ENCODE results near the gene RELN.

Gene RELN

GRCh38 chr7:103989785-103990767 lies 618 bp upstream of the RELN start:
- DNase-seq: no peak

- DNase-seq: no peak
Observed at GRCh38 chr7:103988468-103989199, 824 bp downstream of the RELN start.

- no peak for DNase-seq
Observed at GRCh38 chr7:103987451-103987850, 2.0 kb downstream of the RELN start.

- no peak for DNase-seq
Observed at GRCh38 chr7:103985565-103986126, 3.8 kb downstream of the RELN start.

- no peak for DNase-seq
Observed at GRCh38 chr7:103984050-103984449, 5.4 kb downstream of the RELN start.

- DNase-seq: no peak
Observed at GRCh38 chr7:103983201-103983977, 6.1 kb downstream of the RELN start.

GRCh38 chr7:103981003-103981423 lies 8.4 kb downstream of the RELN start:
- DNase-seq: no peak

GRCh38 chr7:103972779-103973434 lies 16.6 kb downstream of the RELN start:
- no peak for DNase-seq

- no peak for DNase-seq
Observed at GRCh38 chr7:103967401-103967800, 22.1 kb downstream of the RELN start.

GRCh38 chr7:103966593-103967277 lies 22.7 kb downstream of the RELN start:
- no peak for DNase-seq

GRCh38 chr7:103964269-103964668 lies 25.2 kb downstream of the RELN start:
- no peak for DNase-seq

GRCh38 chr7:103962070-103962469 lies 27.4 kb downstream of the RELN start:
- no peak for DNase-seq

- DNase-seq: no peak
Observed at GRCh38 chr7:103958284-103958818, 31.1 kb downstream of the RELN start.

- DNase-seq: no peak
Observed at GRCh38 chr7:103955985-103956384, 33.5 kb downstream of the RELN start.

GRCh38 chr7:103952408-103952807 lies 37.0 kb downstream of the RELN start:
- no peak for DNase-seq

GRCh38 chr7:103951311-103951710 lies 38.1 kb downstream of the RELN start:
- no peak for DNase-seq

- DNase-seq: no peak
Observed at GRCh38 chr7:103949374-103949773, 40.1 kb downstream of the RELN start.

- no peak for DNase-seq
Observed at GRCh38 chr7:103947026-103947655, 42.3 kb downstream of the RELN start.

GRCh38 chr7:103944230-103944900 lies 45.1 kb downstream of the RELN start:
- no peak for DNase-seq

- DNase-seq: no peak
Observed at GRCh38 chr7:103941976-103942375, 47.5 kb downstream of the RELN start.

Data from hematopoietic multipotent progenitor cell treated with erythropoietin and hydrocortisone succinate and interleukin-3 and kit ligand, for 8 days (in vitro differentiated cells).